Hematopoietic multipotent progenitor cell treated with erythropoietin and hydrocortisone succinate and interleukin-3 and kit ligand, for 17 days (in vitro differentiated cells): ENCODE results near the gene FBXL19.
A peak's percentile ranks its signal among the peaks of the same experiment; 100 is the strongest.
"Not testable (repeated sequence)": the region's sequence is repeated elsewhere in the genome, so short reads cannot be mapped to it uniquely, and the experiment has no call there.

ENCODE experiments used
- DNase-seq: peaks from one replicate; pipeline ENCODE4 v3.0.0-alpha.2; 2015; ENCODE audit warnings: low spot score

FBXL19 gene

GRCh38 chr16:30922960-30923535 is 324 bp upstream of the FBXL19 start:
- DNase-seq, result peak; percentile 97

GRCh38 chr16:30924076-30924912 is 922 bp downstream of the FBXL19 start:
- DNase-seq, result no peak

GRCh38 chr16:30924913-30925631 is 1.7 kb downstream of the FBXL19 start:
- no peak for DNase-seq

GRCh38 chr16:30925632-30925987 is 2.2 kb downstream of the FBXL19 start:
- no peak for DNase-seq

GRCh38 chr16:30925995-30926811 is 2.8 kb downstream of the FBXL19 start:
- no peak for DNase-seq

GRCh38 chr16:30926937-30927788 is 3.8 kb downstream of the FBXL19 start:
- no peak for DNase-seq

- no peak for DNase-seq
These were observed 4.5 kb downstream of the FBXL19 start for GRCh38 chr16:30927789-30928378.

GRCh38 chr16:30928390-30928789 is 5.0 kb downstream of the FBXL19 start:
- no peak for DNase-seq

GRCh38 chr16:30929167-30929566 is 5.8 kb downstream of the FBXL19 start:
- no peak for DNase-seq

GRCh38 chr16:30930160-30930571 is 6.8 kb downstream of the FBXL19 start:
- DNase-seq, result no peak

- no peak for DNase-seq
These were observed 7.8 kb downstream of the FBXL19 start for GRCh38 chr16:30931068-30931650.

GRCh38 chr16:30934827-30935557 is 11.6 kb downstream of the FBXL19 start:
- peak; percentile 59 for DNase-seq

GRCh38 chr16:30937692-30938091 is 14.3 kb downstream of the FBXL19 start:
- DNase-seq, result no peak

- DNase-seq, result not testable (repeated sequence)
These were observed 16.2 kb downstream of the FBXL19 start for GRCh38 chr16:30939571-30939970.

GRCh38 chr16:30941600-30942425 is 18.4 kb downstream of the FBXL19 start:
- DNase-seq, result peak; percentile 88

- no peak for DNase-seq
These were observed 19.0 kb downstream of the FBXL19 start for GRCh38 chr16:30942426-30942806.

- no peak for DNase-seq
These were observed 21.0 kb downstream of the FBXL19 start for GRCh38 chr16:30944352-30944751.

GRCh38 chr16:30946671-30947540 is 23.5 kb downstream of the FBXL19 start:
- no peak for DNase-seq
